HepG2 (cell line): ENCODE results near the gene NEAT1. TPM values are rescaled to one million over a fixed set of nuclear protein-coding genes. Genes with fewer than 3 reads are reported as not detected.

Experiments
- ARNTL ChIP-seq: sonication (generic); formaldehyde crosslinking; IDR thresholded peaks from 2 replicates; pipeline ENCODE4 v1.4.0; 2020; ENCODE audit warnings: mild to moderate bottlenecking, missing genetic modification reagents
- DZIP1 ChIP-seq: sonication (generic); formaldehyde crosslinking; IDR thresholded peaks from 2 replicates; pipeline ENCODE4 v1.5.0; 2020; ENCODE audit warnings: mild to moderate bottlenecking, missing genetic modification reagents
- ETV6 ChIP-seq: sonication (generic); formaldehyde crosslinking; conservative IDR thresholded peaks from 2 replicates; pipeline ENCODE4 v1.4.0; 2020; ENCODE audit warnings: missing genetic modification reagents
- GLMP ChIP-seq: sonication (generic); formaldehyde crosslinking; IDR thresholded peaks from 2 replicates; pipeline ENCODE4 v1.9.0; 2021; ENCODE audit warnings: missing genetic modification reagents, mild to moderate bottlenecking, borderline replicate concordance
- KDM5B ChIP-seq: sonication (generic); formaldehyde crosslinking; IDR thresholded peaks from 2 replicates; pipeline ENCODE4 v1.4.0; 2020; ENCODE audit warnings: missing genetic modification reagents, mild to moderate bottlenecking, borderline replicate concordance
- MTERF4 ChIP-seq: sonication (generic); formaldehyde crosslinking; IDR thresholded peaks from 2 replicates; pipeline ENCODE4 v1.8.0; 2023; ENCODE audit warnings: mild to moderate bottlenecking, missing genetic modification reagents
- RFX1 ChIP-seq: fragments of 450-650 bp; IDR thresholded peaks from 2 replicates; pipeline ENCODE4 v1.6.1; 2017
- TRAFD1 ChIP-seq: sonication (generic); formaldehyde crosslinking; IDR thresholded peaks from 2 replicates; pipeline ENCODE4 v1.5.1; 2020; ENCODE audit warnings: missing genetic modification reagents, mild to moderate bottlenecking, borderline replicate concordance
- TRIM22 ChIP-seq: fragments of 450-650 bp; IDR thresholded peaks from 2 replicates; pipeline ENCODE4 v1.6.1; 2017
- ZFP1 ChIP-seq: IDR thresholded peaks from 2 replicates; pipeline ENCODE4 v1.6.1; 2016
- ZFP41 ChIP-seq: sonication (generic); formaldehyde crosslinking; IDR thresholded peaks from 2 replicates; pipeline ENCODE4 v1.4.0; 2020; ENCODE audit warnings: mild to moderate bottlenecking, missing genetic modification reagents, borderline replicate concordance
- ZNF282 ChIP-seq: fragments of 450-650 bp; IDR thresholded peaks from 2 replicates; pipeline ENCODE4 v1.6.1; 2018; ENCODE audit not compliant: partially characterized antibody
- ZNF33A ChIP-seq: sonication (generic); formaldehyde crosslinking; IDR thresholded peaks from 2 replicates; pipeline ENCODE4 v1.5.1; 2020; ENCODE audit warnings: missing genetic modification reagents, mild to moderate bottlenecking, moderate library complexity, borderline replicate concordance
- ZNF362 ChIP-seq: sonication (generic); formaldehyde crosslinking; IDR thresholded peaks from 2 replicates; pipeline ENCODE4 v1.4.0; 2020; ENCODE audit warnings: missing genetic modification reagents, mild to moderate bottlenecking, borderline replicate concordance
- ZNF550 ChIP-seq: sonication (generic); formaldehyde crosslinking; IDR thresholded peaks from 2 replicates; pipeline ENCODE4 v1.4.0; 2020; ENCODE audit warnings: mild to moderate bottlenecking, missing genetic modification reagents, borderline replicate concordance
- ZNF724P ChIP-seq: sonication (generic); formaldehyde crosslinking; IDR thresholded peaks from 2 replicates; pipeline ENCODE4 v1.8.0; 2022; ENCODE audit warnings: missing genetic modification reagents, borderline replicate concordance
- ZNF747 ChIP-seq: sonication (generic); formaldehyde crosslinking; IDR thresholded peaks from 2 replicates; pipeline ENCODE4 v1.8.1; 2023; ENCODE audit warnings: missing genetic modification reagents, mild to moderate bottlenecking, borderline replicate concordance
- ZNF761 ChIP-seq: sonication (generic); formaldehyde crosslinking; conservative IDR thresholded peaks from 2 replicates; pipeline ENCODE4 v1.4.0; 2020; ENCODE audit warnings: mild to moderate bottlenecking, missing genetic modification reagents
- ZNF775 ChIP-seq: sonication (generic); formaldehyde crosslinking; IDR thresholded peaks from 2 replicates; pipeline ENCODE4 v1.4.0; 2020; ENCODE audit warnings: missing genetic modification reagents, mild to moderate bottlenecking, moderate library complexity, borderline replicate concordance
- ZNF891 ChIP-seq: sonication (generic); formaldehyde crosslinking; IDR thresholded peaks from 2 replicates; pipeline ENCODE4 v1.5.0; 2020; ENCODE audit warnings: mild to moderate bottlenecking, missing genetic modification reagents
- polyA plus RNA-seq, 8 experiments: library from polyadenylated mRNA; depleted of rRNA in 3 of 8; stranded (reverse) in 7 of 8; unstranded in 1 of 8; fragments of >200 nt; fragmentation: Illumina TruSeq in 4 of 8; extraction: Trizol in 4 of 8; gene quantifications; 2 replicates each; pipeline versions ENCODE4 v1.2.1 to v1.2.3, GENCODE V29; 2011 to 2016; ENCODE audit warnings: low read depth in 4 of 8, missing spikeins in 1 of 8, mixed read lengths in 1 of 8; ENCODE audit not compliant: insufficient read depth in 1 of 8
- total RNA-seq, 5 experiments: library from RNA; depleted of rRNA; stranded (reverse); fragments of >200 nt; fragmentation: Illumina TruSeq; extraction: Trizol; gene quantifications; 2 replicates each; pipeline ENCODE4 v1.2.3, GENCODE V29; 2016; ENCODE audit warnings: low read depth in 1 of 5

Gene NEAT1
- total and polyA plus RNA-seq, 2 of the 13 experiments (the other 11 are each of a cell fraction or from before 2014, with no cell fraction given): 20.5 to 41.2 TPM

GRCh38 chr11:65418681-65419459, 3.7 kb upstream of the NEAT1 start (continued):
- TF ChIP-seq ZNF775 (CRISPR knock-in tag) (no peak), TRAFD1 (CRISPR knock-in tag) (no peak; the same call in 1 of the 2 replicates), ETV6 (CRISPR knock-in tag) (no peak), GLMP (CRISPR knock-in tag) (no peak), ZNF891 (peak; percentile 64; the same call in 1 of the 2 replicates), ZNF761 (0 out of 2 replicates have a peak, but pooled peaks have one; percentile 38), ZNF724P (CRISPR knock-in tag) (0 out of 2 replicates have a peak, but pooled peaks have one; percentile 27), MTERF4 (CRISPR knock-in tag) (no peak), ZNF282 (no peak), KDM5B (peak; percentile 77; the same call in 1 of the 2 replicates), ZNF550 (no peak), TRIM22 (no peak), ZFP1 (CRISPR knock-in tag) (no peak), ARNTL (peak; percentile 99), ZNF747 (CRISPR knock-in tag) (peak; percentile 55; the same call in 1 of the 2 replicates), ZNF33A (CRISPR knock-in tag) (no peak), ZFP41 (CRISPR knock-in tag) (no peak), DZIP1 (CRISPR knock-in tag) (no peak; the same call in 1 of the 2 replicates), ZNF362 (peak; percentile 41; the same call in 1 of the 2 replicates), RFX1 (no peak)
